HEK293 (cell line): ENCODE data around the gene EOGT.

Source experiments
- BCL11B ChIP-seq: fragments of 450-650 bp; formaldehyde crosslinking; IDR thresholded peaks from 2 replicates; pipeline ENCODE4 v1.5.1; 2016; ENCODE audit warnings: low read depth, missing biosample characterization, missing genetic modification characterization
- GFI1B ChIP-seq: fragments of 450-650 bp; formaldehyde crosslinking; IDR thresholded peaks from 2 replicates; pipeline ENCODE4 v1.5.1; 2016; ENCODE audit warnings: missing biosample characterization, missing genetic modification characterization
- KLF8 ChIP-seq: fragments of 450-650 bp; formaldehyde crosslinking; IDR thresholded peaks from 2 replicates; pipeline ENCODE4 v1.5.1; 2016; ENCODE audit warnings: missing biosample characterization, missing genetic modification characterization
- MYNN ChIP-seq: fragments of 450-650 bp; formaldehyde crosslinking; IDR thresholded peaks from 2 replicates; pipeline ENCODE4 v1.5.1; 2016; ENCODE audit warnings: missing biosample characterization, missing genetic modification characterization, borderline replicate concordance
- PATZ1 ChIP-seq: fragments of 450-650 bp; formaldehyde crosslinking; IDR thresholded peaks from 2 replicates; pipeline ENCODE4 v1.5.1; 2016; ENCODE audit warnings: missing biosample characterization, missing genetic modification characterization
- SCRT1 ChIP-seq: fragments of 450-650 bp; formaldehyde crosslinking; IDR thresholded peaks from 2 replicates; pipeline ENCODE4 v1.5.1; 2016; ENCODE audit warnings: missing biosample characterization, missing genetic modification characterization, borderline replicate concordance
- SP2 ChIP-seq: fragments of 450-650 bp; formaldehyde crosslinking; IDR thresholded peaks from 2 replicates; pipeline ENCODE4 v1.5.1; 2016; ENCODE audit warnings: missing biosample characterization, missing genetic modification characterization
- TCF7L2 ChIP-seq: IDR thresholded peaks from 2 replicates; pipeline ENCODE4 v1.6.1; 2011; ENCODE audit warnings: low read depth, mild to moderate bottlenecking, inconsistent platforms, low read length, moderate library complexity, borderline replicate concordance
- YY2 ChIP-seq: fragments of 450-650 bp; formaldehyde crosslinking; IDR thresholded peaks from 2 replicates; pipeline ENCODE4 v1.5.1; 2016; ENCODE audit warnings: missing biosample characterization, missing genetic modification characterization
- ZBTB26 ChIP-seq: fragments of 450-650 bp; formaldehyde crosslinking; optimal IDR thresholded peaks from 2 replicates; pipeline ENCODE3; 2016; ENCODE audit warnings: missing biosample characterization, mild to moderate bottlenecking, missing genetic modification characterization
- ZBTB44 ChIP-seq: fragments of 450-650 bp; IDR thresholded peaks from 2 replicates; pipeline ENCODE4 v1.5.1; 2018; ENCODE audit warnings: missing biosample characterization, mild to moderate bottlenecking, missing genetic modification characterization
- ZFP3 ChIP-seq: fragments of 450-650 bp; formaldehyde crosslinking; IDR thresholded peaks from 2 replicates; pipeline ENCODE4 v1.5.1; 2016; ENCODE audit warnings: low read depth, missing biosample characterization, missing genetic modification characterization
- ZNF148 ChIP-seq: fragments of 450-650 bp; formaldehyde crosslinking; IDR thresholded peaks from 2 replicates; pipeline ENCODE4 v1.5.0; 2017; ENCODE audit warnings: missing biosample characterization, missing genetic modification characterization, borderline replicate concordance
- ZNF157 ChIP-seq: fragments of 450-650 bp; formaldehyde crosslinking; IDR thresholded peaks from 2 replicates; pipeline ENCODE4 v1.5.1; 2016; ENCODE audit warnings: missing biosample characterization, missing genetic modification characterization
- ZNF169 ChIP-seq: fragments of 450-650 bp; formaldehyde crosslinking; IDR thresholded peaks from 2 replicates; pipeline ENCODE4 v1.5.1; 2016; ENCODE audit warnings: missing biosample characterization, missing genetic modification characterization
- ZNF280D ChIP-seq: fragments of 450-650 bp; formaldehyde crosslinking; IDR thresholded peaks from 2 replicates; pipeline ENCODE4 v1.5.1; 2016; ENCODE audit warnings: missing biosample characterization, missing genetic modification characterization
- ZNF350 ChIP-seq: fragments of 450-650 bp; formaldehyde crosslinking; IDR thresholded peaks from 2 replicates; pipeline ENCODE4 v1.5.0; 2017; ENCODE audit warnings: missing biosample characterization, mild to moderate bottlenecking, missing genetic modification characterization
- ZNF391 ChIP-seq: fragments of 450-650 bp; formaldehyde crosslinking; IDR thresholded peaks from 2 replicates; pipeline ENCODE4 v1.5.1; 2016; ENCODE audit warnings: low read depth, missing biosample characterization, missing genetic modification characterization, borderline replicate concordance
- ZNF423 ChIP-seq: fragments of 450-650 bp; formaldehyde crosslinking; IDR thresholded peaks from 2 replicates; pipeline ENCODE4 v1.5.1; 2016; ENCODE audit warnings: missing biosample characterization, missing genetic modification characterization
- ZNF473 ChIP-seq: fragments of 450-650 bp; formaldehyde crosslinking; IDR thresholded peaks from 2 replicates; pipeline ENCODE4 v1.5.1; 2017; ENCODE audit warnings: missing biosample characterization, missing genetic modification characterization
- ZNF600 ChIP-seq: fragments of 450-650 bp; formaldehyde crosslinking; IDR thresholded peaks from 2 replicates; pipeline ENCODE4 v1.5.1; 2016; ENCODE audit warnings: missing biosample characterization, missing genetic modification characterization
- ZNF658 ChIP-seq: fragments of 450-650 bp; formaldehyde crosslinking; IDR thresholded peaks from 2 replicates; pipeline ENCODE4; 2016; ENCODE audit warnings: missing biosample characterization, missing genetic modification characterization
- ZNF664 ChIP-seq: fragments of 450-650 bp; formaldehyde crosslinking; IDR thresholded peaks from 2 replicates; pipeline ENCODE4 v1.5.1; 2016; ENCODE audit warnings: missing biosample characterization, missing genetic modification characterization
- ZNF670 ChIP-seq: fragments of 450-650 bp; formaldehyde crosslinking; IDR thresholded peaks from 2 replicates; pipeline ENCODE4 v1.5.1; 2016; ENCODE audit warnings: missing biosample characterization, missing genetic modification characterization, low read depth
- ZNF792 ChIP-seq: fragments of 450-650 bp; formaldehyde crosslinking; IDR thresholded peaks from 2 replicates; pipeline ENCODE4 v1.5.1; 2016; ENCODE audit warnings: missing biosample characterization, missing genetic modification characterization
- ZSCAN4 ChIP-seq: fragments of 450-650 bp; formaldehyde crosslinking; IDR thresholded peaks from 2 replicates; pipeline ENCODE4 v1.5.1; 2017; ENCODE audit warnings: missing biosample characterization, missing genetic modification characterization

EOGT gene

GRCh38 chr3:69051756-69052471, 38.4 kb upstream of the EOGT start, which contains the start of gene TMF1 (continued):
- TF ChIP-seq ZNF157, result no peak
- no peak; the same call in 1 of the 2 replicates for TF ChIP-seq ZNF600
- TF ChIP-seq ZNF670 (tag by site-specific recombination), result no peak
- TF ChIP-seq ZNF169, result no peak
- no peak for TF ChIP-seq PATZ1 (tag by site-specific recombination)
- no peak for TF ChIP-seq ZFP3 (tag by site-specific recombination)
- no peak for TF ChIP-seq ZNF280D
- TF ChIP-seq ZNF350, result no peak
- peak; percentile 51 for TF ChIP-seq ZBTB26 (tag by site-specific recombination)
- no peak for TF ChIP-seq ZBTB44
- peak; percentile 65 for TF ChIP-seq SP2 (tag by site-specific recombination)
- no peak for TF ChIP-seq ZSCAN4 (tag by site-specific recombination)
- no peak for TF ChIP-seq KLF8 (tag by site-specific recombination)
- TF ChIP-seq MYNN (tag by site-specific recombination), result no peak
- TF ChIP-seq YY2 (tag by site-specific recombination), result no peak
- no peak for TF ChIP-seq SCRT1 (tag by site-specific recombination)
- no peak for TF ChIP-seq TCF7L2
- TF ChIP-seq ZNF792, result no peak
- no peak for TF ChIP-seq ZNF423
- no peak for TF ChIP-seq ZNF664 (tag by site-specific recombination)
- TF ChIP-seq ZNF658 (tag by site-specific recombination), result no peak
- no peak for TF ChIP-seq ZNF473 (tag by site-specific recombination)
- no peak for TF ChIP-seq ZNF391 (tag by site-specific recombination)
- no peak for TF ChIP-seq GFI1B (tag by site-specific recombination)
- no peak for TF ChIP-seq BCL11B (tag by site-specific recombination)
- no peak for TF ChIP-seq ZNF148 (tag by site-specific recombination)
